Measurements from ENCODE around the gene PHLDB1.

PHLDB1 gene

DNA sequence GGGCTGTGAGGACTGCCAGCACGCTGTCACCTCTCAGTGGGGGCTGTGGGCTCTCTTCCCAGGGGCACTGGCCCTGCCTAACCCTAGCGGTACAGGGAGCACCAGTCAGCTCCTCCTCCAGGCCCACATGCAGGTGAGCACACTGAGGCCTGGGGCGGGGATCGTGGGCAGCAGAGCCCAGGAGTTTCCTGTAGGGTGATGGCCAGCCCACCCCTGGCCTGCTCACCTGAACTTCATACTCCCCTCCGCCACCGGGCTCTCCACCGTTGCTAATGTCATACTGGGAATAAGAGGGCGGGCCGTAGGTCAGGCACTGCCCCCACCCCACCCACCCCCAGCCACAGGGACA lies 82.1 kb downstream of the PHLDB1 start:
- no peak for DNase-seq

DNA sequence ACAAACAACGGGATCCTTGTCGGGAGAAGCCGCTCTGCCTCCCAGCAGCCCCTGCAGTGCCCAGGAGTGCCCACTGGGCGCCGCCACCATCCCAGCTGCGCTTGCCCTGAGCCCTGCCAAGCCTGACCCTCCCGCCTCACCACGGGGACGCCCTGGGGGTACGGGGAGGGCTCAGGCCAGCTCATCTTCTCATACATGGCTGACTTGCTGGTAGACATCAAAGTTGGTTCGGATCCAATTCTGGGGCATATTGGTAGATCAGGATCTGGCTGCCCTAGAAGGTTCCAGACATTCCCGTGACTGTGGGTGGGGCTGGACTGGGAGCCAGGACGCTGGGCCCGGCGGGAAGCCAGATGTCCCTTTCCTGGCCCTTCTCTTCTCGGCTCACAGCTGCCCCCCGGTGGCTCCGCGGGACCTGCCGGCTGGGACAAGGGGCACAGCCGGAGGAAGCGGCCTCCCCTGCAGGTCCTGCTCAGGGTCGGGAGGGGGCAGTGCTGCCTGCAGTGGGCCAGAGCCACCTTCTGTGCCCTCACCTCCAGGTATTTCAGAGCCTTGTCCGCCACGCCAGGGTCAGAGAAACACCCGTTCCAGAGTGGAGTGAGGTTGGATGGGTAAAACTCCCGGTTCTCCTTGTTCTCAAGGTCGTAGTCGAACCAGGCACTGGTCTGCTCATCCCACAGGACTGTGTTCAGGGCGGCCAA lies 82.6 kb downstream of the PHLDB1 start:
- DNase-seq = peak; percentile 93

DNA sequence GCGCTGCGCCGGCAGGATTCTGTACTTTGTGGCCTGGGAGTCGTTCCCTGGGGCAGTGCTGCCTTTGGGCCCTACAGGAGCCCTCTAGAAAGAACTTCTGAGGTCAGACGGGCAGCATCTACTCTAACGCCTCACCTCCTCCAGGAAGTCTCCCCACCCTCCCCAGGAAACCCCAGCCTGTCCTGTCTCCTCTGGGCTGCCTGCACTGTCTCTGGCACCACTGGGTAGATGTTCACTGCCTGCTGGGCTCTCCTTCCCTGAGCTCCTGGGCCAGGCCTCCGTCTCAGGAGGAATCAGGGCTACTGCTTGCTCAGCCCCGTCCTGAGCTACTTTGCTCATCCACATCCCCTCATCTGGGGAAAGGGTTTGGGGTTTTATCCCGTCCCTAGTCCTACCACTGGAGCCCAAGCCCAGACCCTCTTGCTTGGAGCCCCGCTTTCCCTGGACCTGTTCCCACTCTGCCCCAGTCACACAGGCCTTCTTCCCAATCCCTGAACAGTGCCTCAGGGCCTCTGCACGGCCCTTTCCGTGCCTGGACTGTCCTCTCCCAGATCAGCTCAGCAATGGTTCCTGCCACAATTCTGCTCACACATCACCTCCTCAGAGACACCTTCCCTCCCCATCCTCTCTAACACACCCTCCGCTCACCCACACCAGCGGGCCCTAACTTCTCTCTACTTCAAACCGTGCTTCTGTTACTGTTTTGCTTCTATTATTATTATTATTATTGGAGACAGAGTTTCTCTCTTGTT lies 83.3 kb downstream of the PHLDB1 start:
- DNase-seq = no peak

DNA sequence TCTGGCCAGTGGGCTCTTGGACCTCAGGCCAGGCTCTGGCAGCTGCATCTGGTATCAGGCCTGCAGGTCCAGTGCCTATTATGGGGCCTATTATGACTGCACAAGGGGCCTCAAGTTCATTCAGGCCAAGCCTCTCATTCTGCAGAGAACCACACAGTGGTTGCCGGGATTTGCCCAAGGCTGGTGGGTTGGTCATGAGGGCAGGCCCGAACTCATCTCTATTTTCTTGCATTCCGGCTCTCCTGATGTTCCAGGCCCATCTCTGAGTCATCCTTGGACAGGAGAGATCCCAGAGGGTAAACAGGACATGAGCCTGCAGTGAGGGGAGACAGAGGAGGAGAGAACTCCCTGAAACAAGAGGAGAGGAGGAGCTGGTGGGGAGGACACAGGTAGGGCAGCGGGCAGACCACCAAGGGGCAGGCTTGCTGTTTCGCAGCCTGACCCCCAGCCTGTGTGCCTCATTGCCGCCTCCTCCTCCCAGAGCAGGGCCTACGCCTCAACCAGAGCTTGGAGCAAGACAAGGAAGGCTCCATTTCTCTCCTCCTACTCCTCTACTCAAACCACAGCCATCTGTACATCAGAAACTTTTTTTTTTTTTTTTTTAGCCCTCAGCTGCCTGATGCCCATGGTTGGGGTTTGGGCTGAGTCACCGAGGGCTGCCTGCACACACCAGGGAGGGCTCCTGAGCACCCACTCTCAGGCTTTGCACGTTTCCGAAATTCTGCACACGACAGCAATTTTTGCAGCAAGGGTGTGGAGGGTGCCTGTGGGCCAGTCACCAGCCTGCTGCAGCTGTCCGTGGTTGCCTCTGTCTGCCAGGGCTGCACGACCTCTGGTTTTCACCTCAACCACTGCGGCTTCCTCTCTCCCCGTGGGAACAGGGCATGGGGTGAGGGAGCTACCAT lies 84.8 kb downstream of the PHLDB1 start:
- DNase-seq = no peak

DNA sequence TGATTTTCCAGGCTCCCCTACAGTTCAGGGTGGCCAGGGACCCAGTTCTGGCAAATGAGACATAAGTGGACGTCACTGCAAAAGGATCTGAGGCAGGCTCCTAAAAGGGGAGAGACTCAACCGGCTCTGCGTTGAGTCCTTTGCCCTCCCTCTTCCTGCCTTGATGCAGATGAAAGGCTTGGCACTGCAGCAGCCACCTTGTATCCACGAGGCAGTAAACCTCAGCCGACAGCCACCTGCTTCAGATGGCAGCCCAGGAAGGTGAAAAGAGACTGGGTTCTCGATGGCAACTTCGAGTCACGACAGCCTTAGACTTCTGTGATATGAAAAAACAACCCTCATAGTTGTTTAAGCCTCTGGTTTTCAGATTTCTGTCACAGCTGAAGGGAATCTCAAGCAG lies 86.8 kb downstream of the PHLDB1 start:
- DNase-seq = no peak

DNA sequence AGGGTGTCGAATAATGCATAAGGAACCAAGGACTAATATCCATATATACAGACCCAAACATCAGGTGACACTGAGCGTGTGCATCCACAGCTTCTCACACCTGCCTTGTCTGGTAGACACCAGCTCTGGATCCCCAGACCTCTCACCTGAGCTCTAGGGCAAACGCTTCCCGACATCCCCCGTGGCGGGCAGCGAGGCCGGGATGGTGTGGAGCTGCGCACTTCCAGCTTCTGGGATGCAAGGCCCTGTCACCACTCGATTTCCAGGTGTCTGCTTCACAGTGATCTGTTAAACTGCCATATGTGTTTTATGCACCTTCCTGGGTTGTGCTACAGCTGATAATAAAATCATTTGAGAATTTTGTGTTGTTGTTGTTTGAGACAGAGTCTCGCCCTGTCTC lies 87.4 kb downstream of the PHLDB1 start:
- DNase-seq = no peak

DNA sequence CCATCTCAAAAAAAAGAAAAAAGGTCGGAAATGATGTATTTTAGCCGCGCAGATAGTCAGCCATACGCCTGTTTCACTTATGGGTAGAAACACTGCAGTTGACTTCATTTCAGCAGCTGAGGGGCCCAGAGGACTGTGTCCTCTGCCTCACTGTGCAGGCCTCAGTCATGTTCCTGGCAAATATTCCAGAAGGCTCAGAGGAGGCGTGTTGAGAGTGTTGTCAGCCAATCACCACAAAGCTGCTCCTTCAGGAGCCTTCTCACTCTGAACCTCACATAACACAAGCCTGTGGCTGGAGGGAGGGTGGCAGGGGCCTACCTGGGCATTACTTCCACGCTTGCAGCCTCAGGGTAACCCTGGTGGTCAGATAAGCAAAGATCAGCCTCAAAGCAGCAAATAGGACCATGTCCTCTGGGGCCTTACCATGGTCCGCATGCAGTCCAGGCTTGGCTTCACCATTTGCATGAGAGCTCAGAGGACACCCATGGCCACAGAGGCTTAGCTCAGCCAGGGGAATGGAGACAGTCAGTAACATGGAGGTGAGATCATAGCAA lies 89.3 kb downstream of the PHLDB1 start:
- no peak for DNase-seq

DNA sequence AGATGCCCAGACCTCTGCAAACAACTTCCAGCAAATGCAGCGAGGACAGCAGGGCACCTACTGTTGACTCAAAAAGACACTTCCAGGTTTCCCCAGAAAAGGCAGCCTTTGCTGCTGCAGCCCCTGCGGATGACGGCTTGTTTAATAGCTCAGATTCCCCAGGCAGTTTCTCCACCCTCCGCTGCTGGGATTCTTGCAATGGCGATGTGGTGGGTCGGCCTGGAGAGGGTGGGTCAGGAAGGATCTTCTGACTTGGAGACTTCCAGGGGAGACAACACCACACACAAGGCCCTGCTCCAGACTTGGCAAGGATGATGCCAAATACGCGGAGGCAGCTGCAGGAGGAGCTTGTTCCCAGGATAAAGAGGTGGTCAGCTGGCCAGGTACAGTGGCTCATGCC lies 89.9 kb downstream of the PHLDB1 start:
- no peak for DNase-seq

DNA sequence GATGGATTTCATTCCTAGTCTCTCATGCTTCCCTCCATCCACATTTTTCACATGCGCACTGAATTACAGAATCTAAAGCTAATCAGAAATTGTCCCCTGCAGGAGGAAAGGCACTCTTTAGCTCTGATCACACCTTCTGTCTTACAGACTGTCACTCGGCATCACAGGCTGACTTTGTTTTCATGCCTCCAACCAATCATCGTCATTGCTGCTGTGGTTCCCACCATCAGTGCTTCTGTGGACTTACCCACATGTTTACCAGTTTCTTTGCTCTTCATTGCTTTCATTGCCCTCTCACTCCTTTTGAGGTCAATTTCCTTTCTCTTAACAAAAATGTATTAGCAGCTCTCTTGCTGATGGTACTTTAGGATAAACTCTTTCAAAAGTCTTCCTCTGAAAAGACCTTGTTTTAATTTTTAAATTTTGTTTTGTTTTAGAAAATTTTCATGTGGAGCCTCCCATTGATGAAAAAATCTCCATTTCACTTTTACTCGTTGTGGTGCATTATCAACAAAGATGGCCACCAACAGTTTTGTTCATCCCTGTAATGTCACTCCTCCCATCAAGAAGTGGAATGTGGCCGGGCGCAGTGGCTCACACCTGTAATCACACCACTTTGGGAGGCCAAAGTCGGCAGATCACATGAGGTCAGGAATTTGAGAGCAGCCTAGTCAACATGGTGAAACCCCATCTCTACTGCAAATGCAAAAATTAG lies 92.2 kb downstream of the PHLDB1 start:
- no peak for DNase-seq

DNA sequence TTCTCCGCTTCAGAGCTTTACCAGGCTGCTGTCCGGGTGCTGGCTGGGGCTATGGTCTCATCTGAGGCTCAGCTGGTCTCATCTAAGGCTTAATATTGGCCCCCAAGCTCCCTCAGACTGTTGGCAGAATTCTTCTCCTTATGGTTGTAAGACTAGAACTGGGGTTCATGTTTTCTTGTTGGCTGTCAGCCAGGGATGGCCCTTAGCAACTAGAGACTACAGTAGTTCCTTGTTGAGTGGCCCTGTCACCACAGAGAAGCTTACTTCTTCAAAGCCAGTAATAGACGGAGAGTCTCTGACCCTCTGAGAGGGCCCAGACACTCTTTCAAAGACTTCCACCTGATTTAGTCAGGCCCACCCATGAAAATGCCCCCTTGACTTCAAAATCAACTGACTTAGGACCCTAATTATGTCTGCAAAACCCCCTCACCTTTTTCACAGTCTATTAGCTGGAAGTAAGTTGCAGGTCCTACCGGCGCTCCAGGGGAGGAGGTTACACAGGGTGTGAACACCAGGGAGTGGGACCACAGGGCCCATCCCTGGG lies 96.2 kb downstream of the PHLDB1 start:
- DNase-seq = peak; percentile 17

DNA sequence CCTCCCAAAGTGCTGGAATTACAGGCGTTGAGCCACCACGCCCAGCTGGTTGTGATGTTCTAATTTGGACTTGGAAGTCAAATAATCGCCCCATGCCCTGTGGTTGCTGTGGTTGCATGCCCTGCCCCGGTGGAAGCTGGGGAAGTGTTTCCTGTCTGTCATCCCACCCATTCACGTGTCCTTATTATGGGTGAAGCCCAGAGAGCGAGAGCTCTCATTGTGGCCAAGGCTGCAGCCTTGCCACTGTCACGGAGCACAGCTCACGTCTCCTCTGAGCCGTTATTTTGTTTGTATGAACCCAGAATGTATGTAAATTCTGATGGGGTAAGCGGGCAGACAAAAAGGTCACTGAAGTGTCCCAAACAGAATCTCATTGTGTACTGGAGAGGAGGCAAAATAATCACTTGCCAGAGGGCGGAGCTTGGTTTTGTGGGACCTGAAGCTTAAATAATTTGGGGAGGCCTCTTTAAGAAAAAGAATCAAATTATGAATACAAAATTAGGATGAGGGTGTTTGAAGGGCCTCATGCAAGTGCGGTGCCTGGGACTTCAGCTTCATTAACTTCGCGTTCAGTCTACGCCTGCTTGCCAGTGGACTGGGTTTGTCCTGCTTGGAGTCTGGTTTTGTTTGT lies 97.8 kb downstream of the PHLDB1 start:
- no peak for DNase-seq

DNA sequence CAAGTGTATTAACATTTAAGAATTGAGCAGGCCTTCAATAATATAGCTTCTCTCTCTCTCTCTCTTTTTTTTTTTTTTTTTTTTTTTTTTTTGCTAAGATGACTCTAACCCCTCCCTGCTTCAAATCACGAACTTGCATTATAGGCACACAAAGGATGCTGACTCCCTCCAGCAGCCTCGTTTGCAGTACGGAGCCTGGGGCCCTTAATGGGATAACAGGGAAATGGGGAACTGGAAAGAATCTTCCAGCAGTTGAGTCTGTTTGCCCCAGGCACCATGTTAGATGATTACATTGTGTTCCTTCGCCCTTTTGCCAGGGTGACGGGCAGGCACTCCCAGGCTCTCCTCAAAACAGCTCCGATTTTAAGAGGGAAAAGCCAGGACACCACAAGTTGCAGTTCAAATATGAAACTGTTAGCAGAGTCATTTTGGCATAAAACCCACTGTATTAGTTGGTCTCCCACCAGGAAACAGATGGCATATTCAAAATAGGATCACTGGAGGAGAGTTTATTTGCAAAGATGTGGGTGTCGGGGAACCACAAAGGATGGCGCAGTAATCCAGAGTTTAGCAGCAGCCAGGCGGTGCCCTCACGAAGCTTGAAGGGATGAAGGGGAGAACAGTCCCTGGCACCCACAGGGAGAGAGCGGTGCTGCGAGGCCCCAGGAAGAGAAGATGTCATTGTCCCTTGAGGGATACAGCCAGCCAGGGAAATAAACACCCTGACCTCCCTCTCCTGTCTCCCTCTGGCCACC lies 98.6 kb downstream of the PHLDB1 start:
- peak; percentile 41 for DNase-seq

DNA sequence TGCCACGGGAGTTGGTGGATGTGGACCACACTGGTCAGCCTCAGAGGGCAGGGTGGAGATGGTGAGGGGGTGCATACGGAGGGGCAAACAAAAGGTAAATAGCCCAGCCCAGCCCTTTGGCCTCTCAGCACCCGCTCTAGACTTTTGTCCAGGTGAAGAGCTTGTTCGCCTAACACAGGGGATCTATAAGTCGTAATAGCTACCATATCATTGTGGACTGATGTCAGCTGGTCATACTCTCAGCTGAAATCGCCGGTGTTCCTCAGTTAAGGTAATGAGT lies 99.1 kb downstream of the PHLDB1 start:
- no peak for DNase-seq
